GM15510 (cell line): ENCODE results near the gene STAG3.

Experiments
- POLR2A ChIP-seq: IDR thresholded peaks from 3 replicates; pipeline ENCODE4 v1.6.1; 2011; ENCODE audit warnings: borderline replicate concordance; ENCODE audit not compliant: insufficient read length; ENCODE audit errors: extremely low read depth

The STAG3 gene

GRCh38 chr7:100177045-100178001, at the start of gene STAG3, which contains the start of gene GPC2:
STAG3 (plus strand) TSS chr7:100177918; CDS start chr7:100180557, 2,639 bp downstream.
GPC2 (minus strand) TSS chr7:100177381; CDS start chr7:100177199, 182 bp downstream.
- TF ChIP-seq POLR2A = peak; percentile 50

- TF ChIP-seq POLR2A = no peak
These were observed 49.1 kb upstream of the STAG3 start for GRCh38 chr7:100128637-100128963.

- TF ChIP-seq POLR2A = no peak
These were observed 46.9 kb upstream of the STAG3 start for GRCh38 chr7:100130608-100131453.

- no peak for TF ChIP-seq POLR2A
These were observed 45.6 kb upstream of the STAG3 start for GRCh38 chr7:100132126-100132525.

- TF ChIP-seq POLR2A = no peak
These were observed 45.0 kb upstream of the STAG3 start for GRCh38 chr7:100132697-100133151.

GRCh38 chr7:100137851-100138760, 39.6 kb upstream of the STAG3 start:
- TF ChIP-seq POLR2A = no peak

GRCh38 chr7:100141555-100141949, 36.2 kb upstream of the STAG3 start:
- TF ChIP-seq POLR2A = no peak

- TF ChIP-seq POLR2A = no peak
These were observed 35.3 kb upstream of the STAG3 start for GRCh38 chr7:100142461-100142860.

- no peak for TF ChIP-seq POLR2A
These were observed 30.4 kb upstream of the STAG3 start for GRCh38 chr7:100147278-100147677.

GRCh38 chr7:100148225-100148558, 29.5 kb upstream of the STAG3 start:
- no peak for TF ChIP-seq POLR2A

GRCh38 chr7:100148559-100149328, 29.0 kb upstream of the STAG3 start, which contains the start of gene LAMTOR4:
LAMTOR4 (plus strand) TSS chr7:100148918; CDS start chr7:100148973, 55 bp downstream.
- peak; percentile 87 for TF ChIP-seq POLR2A

- no peak for TF ChIP-seq POLR2A
These were observed 25.3 kb upstream of the STAG3 start for GRCh38 chr7:100152404-100152803.

- TF ChIP-seq POLR2A = no peak
These were observed 24.6 kb upstream of the STAG3 start for GRCh38 chr7:100152937-100153666.
